AG20443 (cell line): ENCODE results near the gene SPANXA2.
"Not testable (repeated sequence)": the region's sequence is repeated elsewhere in the genome, so short reads cannot be mapped to it uniquely, and the experiment has no call there.

ENCODE experiments used
- DNase-seq: peaks from one replicate; pipeline ENCODE4 v3.0.0; 2012; ENCODE audit warnings: low spot score, mixed read lengths

SPANXA2 gene, protein sequence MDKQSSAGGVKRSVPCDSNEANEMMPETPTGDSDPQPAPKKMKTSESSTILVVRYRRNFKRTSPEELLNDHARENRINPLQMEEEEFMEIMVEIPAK

DNA sequence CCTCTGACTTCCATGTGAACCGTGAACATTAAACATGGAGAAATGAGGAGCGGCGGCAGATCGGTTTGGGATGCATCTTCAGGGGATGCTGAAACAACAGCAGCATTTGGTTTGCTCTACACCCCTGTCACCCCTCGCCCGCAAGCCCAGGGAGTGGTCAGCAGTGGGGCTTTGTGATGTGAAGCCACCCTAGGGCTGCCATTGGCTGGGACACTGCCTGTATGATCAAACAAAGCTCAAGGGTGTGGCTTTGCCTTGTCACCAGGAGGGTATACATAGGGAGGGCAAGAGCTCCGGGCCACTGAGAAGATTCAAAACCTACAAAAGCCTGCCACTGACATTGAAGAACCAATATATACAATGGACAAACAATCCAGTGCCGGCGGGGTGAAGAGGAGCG is at the start of gene SPANXA2:
SPANXA2 (plus strand) TSS at position 301 of the 400 bp plus-strand sequence; CDS start at position 361, 60 bp downstream.
- DNase-seq, result not testable (repeated sequence)

GRCh38 chrX:141542551-141542950 is 47.0 kb upstream of the SPANXA2 start:
- not testable (repeated sequence) for DNase-seq

- not testable (repeated sequence) for DNase-seq
Measured at GRCh38 chrX:141584638-141585037, 4.9 kb upstream of the SPANXA2 start, which contains the start of gene SPANXA1. TSS of gene SPANXA1 (minus strand) at chrX:141584738. CDS start at chrX:141584678, 60 bp downstream.

DNA sequence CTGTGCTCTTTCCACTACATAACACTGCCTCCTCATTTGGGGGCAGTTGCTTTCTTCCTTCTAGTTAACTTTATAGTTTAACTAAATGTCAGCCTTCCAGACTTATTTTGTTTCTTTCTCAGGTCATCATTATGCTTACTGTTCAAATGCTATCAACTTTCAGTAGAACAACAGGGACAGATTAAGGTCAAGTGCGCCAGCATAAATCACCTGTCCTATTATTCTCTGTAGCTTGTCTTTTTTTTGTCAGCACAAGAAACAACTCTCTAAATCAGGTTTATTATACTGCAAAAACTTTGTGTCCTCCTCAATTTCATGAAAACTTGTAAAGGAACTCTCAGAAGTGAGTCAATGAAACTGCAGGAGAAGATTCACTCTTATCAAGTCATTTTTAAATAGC is 19.6 kb downstream of the SPANXA2 start:
- no peak for DNase-seq

GRCh38 chrX:141619336-141619735 is 29.8 kb downstream of the SPANXA2 start:
- DNase-seq, result peak; percentile 2

DNA sequence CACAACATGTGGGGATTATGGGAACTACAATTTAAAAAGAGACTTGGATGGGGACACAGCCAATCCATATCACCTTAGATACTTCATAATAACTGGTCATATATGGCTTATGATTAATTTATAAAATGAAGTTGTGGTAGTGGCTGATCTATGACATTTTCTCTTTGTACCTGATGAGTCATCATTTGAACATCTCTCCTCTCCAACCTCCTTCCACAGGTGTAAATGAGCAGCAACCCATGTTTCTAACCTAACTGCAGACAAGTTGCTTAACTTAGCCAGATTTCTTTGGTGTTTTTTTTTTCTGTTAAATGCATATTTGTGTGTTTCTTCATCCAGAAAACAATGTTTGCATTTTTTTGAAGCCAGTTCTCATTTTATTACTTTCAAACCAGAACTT is 42.6 kb downstream of the SPANXA2 start:
- no peak for DNase-seq

DNA sequence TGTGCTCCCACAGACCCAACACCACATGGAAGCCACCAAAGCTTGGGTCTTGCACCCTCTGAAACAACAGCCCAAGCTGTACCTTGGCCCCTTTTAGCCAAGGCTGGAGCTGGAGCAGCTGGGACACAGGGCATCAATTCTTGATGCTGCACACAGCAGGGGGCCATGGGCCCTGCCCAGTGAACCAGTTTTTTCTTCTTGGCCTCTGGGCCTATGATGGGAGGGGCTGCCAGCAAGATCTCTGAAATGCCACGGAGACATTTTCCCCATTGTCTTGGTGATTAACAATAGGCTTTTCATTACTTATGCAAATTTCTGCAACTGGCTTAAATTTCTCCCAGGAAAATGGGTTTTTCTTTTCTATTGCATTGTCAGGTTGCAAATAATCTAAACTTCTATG is 49.0 kb downstream of the SPANXA2 start:
- DNase-seq, result no peak
